ENCODE measurements around the gene MXI1.

The MXI1 gene

GRCh38 chr10:110203500-110204455 lies 3.6 kb upstream of the MXI1 start:
- no peak for FAIRE-seq
- no peak for DNase-seq (ENCODE audit: insufficient read length, low spot score)
- TF ChIP-seq POLR2A (IDR thresholded peaks at IDR 0.05; ENCODE audit: low read depth, low read length): no peak

GRCh38 chr10:110205051-110205675 lies 2.2 kb upstream of the MXI1 start:
- DNase-seq (ENCODE audit: insufficient read length, low spot score) (no peak), FAIRE-seq (no peak)
- no peak for TF ChIP-seq POLR2A (IDR thresholded peaks at IDR 0.05; ENCODE audit: low read depth, low read length)

GRCh38 chr10:110207805-110208613 lies 604 bp downstream of the MXI1 start:
- no peak for TF ChIP-seq POLR2A (IDR thresholded peaks at IDR 0.05; ENCODE audit: low read depth, low read length)
- DNase-seq (ENCODE audit: insufficient read length, low spot score): peak; percentile 29
- no peak for FAIRE-seq

GRCh38 chr10:110208614-110209453 lies 1.4 kb downstream of the MXI1 start:
- no peak for DNase-seq (ENCODE audit: insufficient read length, low spot score)
- no peak for TF ChIP-seq POLR2A (IDR thresholded peaks at IDR 0.05; ENCODE audit: low read depth, low read length)
- FAIRE-seq: no peak

GRCh38 chr10:110209454-110209925 lies 2.1 kb downstream of the MXI1 start:
- TF ChIP-seq POLR2A (IDR thresholded peaks at IDR 0.05; ENCODE audit: low read depth, low read length): no peak
- FAIRE-seq (no peak), DNase-seq (ENCODE audit: insufficient read length, low spot score) (peak; percentile 50)

GRCh38 chr10:110209926-110210673 lies 2.7 kb downstream of the MXI1 start:
- no peak for TF ChIP-seq POLR2A (IDR thresholded peaks at IDR 0.05; ENCODE audit: low read depth, low read length)
- no peak for DNase-seq (ENCODE audit: insufficient read length, low spot score)
- no peak for FAIRE-seq

GRCh38 chr10:110210674-110211464 lies 3.5 kb downstream of the MXI1 start:
- peak; percentile 97 for DNase-seq (ENCODE audit: insufficient read length, low spot score)
- peak; percentile 52 for FAIRE-seq
- TF ChIP-seq POLR2A (IDR thresholded peaks at IDR 0.05; ENCODE audit: low read depth, low read length): no peak

- FAIRE-seq: no peak
- TF ChIP-seq POLR2A (IDR thresholded peaks at IDR 0.05; ENCODE audit: low read depth, low read length): no peak
Observed at GRCh38 chr10:110211465-110211843, 4.0 kb downstream of the MXI1 start.

GRCh38 chr10:110212119-110213006 lies 5.0 kb downstream of the MXI1 start:
- no peak for TF ChIP-seq POLR2A (IDR thresholded peaks at IDR 0.05; ENCODE audit: low read depth, low read length)
- FAIRE-seq: no peak
- no peak for DNase-seq (ENCODE audit: insufficient read length, low spot score)

More at GRCh38 chr10:110211465-110211843, 4.0 kb downstream of the MXI1 start:
- no peak for DNase-seq (ENCODE audit: insufficient read length, low spot score)

- no peak for FAIRE-seq
- DNase-seq (ENCODE audit: insufficient read length, low spot score): no peak
- no peak for TF ChIP-seq POLR2A (IDR thresholded peaks at IDR 0.05; ENCODE audit: low read depth, low read length)
Observed at GRCh38 chr10:110214371-110214826, 7.0 kb downstream of the MXI1 start.
